SK-N-DZ (cell line): Measurements from ENCODE around the gene GDPD2. TPM values are rescaled to one million over a fixed set of nuclear protein-coding genes. Genes with fewer than 3 reads are reported as not detected.
"Not testable (repeated sequence)": the region's sequence is repeated elsewhere in the genome, so short reads cannot be mapped to it uniquely, and the experiment has no call there.

Source experiments
- DNase-seq: peaks from one replicate; pipeline ENCODE4 v3.0.0-alpha.2; 2015; ENCODE audit warnings: low spot score
- polyA plus RNA-seq, 2 experiments: library from polyadenylated mRNA; depleted of rRNA; stranded (reverse); fragments of >200 nt; gene quantifications; 2 replicates each; pipeline ENCODE4 v1.2.3, GENCODE V29; 2014

GDPD2 gene, protein sequence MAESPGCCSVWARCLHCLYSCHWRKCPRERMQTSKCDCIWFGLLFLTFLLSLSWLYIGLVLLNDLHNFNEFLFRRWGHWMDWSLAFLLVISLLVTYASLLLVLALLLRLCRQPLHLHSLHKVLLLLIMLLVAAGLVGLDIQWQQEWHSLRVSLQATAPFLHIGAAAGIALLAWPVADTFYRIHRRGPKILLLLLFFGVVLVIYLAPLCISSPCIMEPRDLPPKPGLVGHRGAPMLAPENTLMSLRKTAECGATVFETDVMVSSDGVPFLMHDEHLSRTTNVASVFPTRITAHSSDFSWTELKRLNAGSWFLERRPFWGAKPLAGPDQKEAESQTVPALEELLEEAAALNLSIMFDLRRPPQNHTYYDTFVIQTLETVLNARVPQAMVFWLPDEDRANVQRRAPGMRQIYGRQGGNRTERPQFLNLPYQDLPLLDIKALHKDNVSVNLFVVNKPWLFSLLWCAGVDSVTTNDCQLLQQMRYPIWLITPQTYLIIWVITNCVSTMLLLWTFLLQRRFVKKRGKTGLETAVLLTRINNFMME
- polyA plus RNA-seq (2014; cell fraction: cytosol; rRNA removed) = not detected in 2 replicates
- polyA plus RNA-seq (2014; cell fraction: nucleus; rRNA removed) = 0.18 TPM in 1 of 2 replicates, not detected in the other

DNA sequence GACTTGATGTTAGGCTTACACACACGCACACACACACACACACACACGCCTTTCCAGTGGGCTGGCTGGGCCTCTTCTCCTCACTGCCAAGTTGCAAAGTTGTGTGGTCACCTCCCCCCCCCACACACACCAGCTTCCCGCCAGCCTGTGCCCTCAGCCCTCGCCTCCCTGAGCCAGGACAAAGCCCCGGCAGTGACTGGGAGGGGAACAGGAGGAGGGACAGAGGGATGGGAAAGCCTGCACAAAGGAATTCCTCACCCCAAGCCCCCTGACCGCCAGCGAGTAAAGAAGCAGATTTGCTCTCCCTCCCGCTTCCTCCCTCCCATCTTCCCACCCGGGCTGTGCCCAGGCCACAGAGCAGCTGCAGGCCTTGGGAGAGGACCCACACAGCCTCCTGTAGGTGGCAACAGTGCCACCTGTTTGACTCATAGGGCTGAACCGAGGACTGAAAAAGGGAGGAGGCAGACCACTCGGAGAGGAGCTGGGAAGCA, at the start of gene GDPD2:
Gene GDPD2 (plus strand): TSS at position 464 of the 491 bp plus-strand sequence. CDS start 1,671 bp downstream, outside the sequence.
- DNase-seq = peak; percentile 39

DNA sequence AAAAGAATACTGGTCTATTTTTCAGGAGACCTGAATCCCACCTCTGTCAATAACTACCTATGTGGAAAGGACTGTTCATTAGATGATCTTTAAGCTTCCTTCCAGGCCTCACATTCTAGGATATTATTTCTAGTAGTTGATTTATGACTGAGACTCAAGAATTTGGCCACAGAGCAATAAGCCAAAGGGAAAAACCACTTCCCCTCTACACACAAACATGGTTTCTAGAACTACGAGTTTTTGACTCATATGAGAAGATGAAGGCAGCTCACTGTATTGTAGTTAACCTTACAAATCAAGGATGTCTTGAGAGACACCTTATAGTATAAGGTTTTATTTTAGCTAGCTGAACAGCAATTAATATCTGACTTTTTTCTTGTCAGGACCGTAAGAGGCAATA, 36.9 kb upstream of the GDPD2 start:
- no peak for DNase-seq

DNA sequence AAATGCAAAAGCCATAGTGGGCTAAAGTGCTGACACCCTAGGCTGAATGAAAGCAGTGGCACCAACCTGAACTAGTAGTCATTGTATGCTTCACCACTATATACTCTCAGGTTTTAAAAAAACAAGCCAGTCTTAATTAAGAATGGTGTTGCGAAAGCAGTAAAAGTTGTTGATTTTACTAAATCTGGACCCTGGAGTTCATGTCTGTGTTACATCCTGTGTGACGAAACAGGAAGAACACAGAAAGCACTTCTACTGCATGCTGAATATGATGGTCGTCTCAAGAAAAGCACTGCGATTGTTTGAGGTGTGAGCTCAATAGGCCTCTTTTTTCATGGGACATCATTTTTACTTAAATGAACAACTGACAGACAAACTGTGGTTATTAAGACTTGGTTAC, 24.2 kb upstream of the GDPD2 start:
- no peak for DNase-seq

DNA sequence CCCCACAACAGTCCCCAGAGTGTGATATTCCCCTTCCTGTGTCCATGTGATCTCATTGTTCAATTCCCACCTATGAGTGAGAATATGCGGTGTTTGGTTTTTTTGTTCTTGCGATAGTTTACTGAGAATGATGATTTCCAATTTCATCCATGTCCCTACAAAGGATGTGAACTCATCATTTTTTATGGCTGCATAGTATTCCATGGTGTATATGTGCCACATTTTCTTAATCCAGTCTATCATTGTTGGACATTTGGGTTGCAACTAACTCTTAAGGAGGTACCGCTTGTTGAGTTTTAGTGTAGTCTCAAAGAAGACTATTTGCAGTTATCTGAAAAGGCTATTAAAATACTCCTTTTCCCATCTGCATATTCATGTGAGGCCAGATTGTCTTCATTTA, 22.9 kb upstream of the GDPD2 start:
- DNase-seq = not testable (repeated sequence)

DNA sequence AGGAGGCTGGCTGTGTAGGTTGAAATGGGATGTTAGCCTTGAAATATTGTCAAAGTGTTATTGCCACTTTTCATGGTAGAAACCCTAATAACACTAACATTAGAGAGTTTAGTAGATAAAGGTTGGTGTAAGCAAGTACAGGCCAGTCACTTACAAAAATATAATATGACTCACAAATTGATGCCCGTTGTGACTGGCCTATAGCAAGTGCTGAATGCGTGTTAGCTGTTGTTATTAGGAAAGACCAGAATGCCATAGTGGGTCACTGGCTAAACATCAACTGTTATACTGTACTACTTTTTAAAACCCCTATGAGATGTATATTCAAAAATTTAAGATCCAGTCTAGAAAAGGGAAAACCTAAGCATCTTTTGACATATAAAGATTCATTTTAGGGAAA, 20.4 kb upstream of the GDPD2 start:
- no peak for DNase-seq

DNA sequence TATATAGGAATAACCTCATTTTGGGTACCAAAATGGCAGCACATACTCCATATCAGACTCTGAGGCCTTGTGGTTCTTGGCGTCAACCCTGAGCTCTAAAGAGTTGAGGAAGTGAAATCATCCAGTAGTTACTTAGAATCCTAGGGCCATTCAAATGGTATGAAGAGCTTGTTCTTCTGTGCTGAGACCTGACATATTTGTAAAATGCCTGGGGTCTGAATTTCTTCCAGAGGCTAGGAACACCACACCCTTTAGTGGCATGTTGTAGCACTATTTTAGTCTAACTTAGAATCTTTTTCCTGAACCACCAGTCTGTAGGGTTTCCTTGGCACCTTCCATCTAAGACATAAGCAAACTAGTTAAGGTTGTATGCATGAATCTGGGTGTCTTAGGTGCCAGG, 18.1 kb upstream of the GDPD2 start:
- DNase-seq = no peak

DNA sequence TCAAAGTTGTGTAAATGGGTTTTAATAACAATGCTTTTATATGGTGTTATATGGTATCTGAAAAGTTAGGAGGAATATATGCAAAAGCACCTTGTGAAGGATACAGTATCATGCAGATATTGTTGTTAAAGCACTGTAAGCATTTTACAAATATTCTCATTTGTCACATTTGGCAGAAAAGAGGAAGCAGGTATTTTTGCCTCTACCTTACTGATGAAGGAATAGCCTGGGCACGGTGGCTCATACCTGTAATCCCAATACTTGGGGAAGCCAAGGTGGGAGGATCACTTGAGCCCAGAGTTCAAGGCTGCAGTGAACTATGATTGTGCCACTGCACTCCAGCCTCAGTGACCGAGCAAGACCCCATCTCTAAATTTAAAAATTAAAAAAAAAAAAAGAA, 12.2 kb upstream of the GDPD2 start:
- no peak for DNase-seq

DNA sequence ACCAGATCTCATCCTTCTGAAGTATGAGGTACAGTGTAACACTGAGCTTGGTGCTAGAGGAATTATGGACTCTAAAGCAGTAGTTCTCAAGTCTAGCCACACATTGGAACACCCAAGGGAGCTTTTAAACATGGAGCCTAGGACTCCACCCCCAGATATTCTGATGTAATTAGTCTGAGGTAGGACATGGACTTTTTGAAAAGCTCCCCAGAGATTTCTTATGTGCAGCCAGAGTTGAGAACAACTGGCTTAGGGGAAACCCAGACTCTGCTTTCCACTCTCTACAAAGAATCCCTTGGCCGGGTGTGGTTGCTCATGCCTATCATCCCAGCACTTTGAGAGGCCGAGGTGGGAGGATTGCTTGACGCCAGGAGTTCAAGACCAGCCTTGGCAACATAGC, 11.6 kb upstream of the GDPD2 start:
- DNase-seq = no peak

DNA sequence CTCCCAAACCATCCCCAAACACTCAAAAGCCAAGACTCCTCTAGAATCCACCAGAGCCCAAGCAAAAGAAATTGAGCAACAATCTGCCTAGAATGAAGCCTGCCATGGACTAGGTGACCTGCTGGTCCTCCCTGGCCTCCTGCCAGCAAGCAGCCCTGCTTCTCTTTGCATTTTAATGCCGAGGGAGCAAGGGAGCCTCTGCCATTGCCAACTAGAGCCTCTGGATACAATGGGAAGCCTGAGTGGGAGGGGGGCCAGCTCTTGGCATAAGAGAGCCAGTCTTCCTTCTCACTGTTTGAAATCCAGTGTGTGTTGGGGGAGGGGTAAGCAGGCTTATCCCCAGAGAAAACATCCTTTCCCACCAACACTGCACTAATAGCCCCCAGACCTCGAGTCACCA, 1.5 kb upstream of the GDPD2 start:
- no peak for DNase-seq

DNA sequence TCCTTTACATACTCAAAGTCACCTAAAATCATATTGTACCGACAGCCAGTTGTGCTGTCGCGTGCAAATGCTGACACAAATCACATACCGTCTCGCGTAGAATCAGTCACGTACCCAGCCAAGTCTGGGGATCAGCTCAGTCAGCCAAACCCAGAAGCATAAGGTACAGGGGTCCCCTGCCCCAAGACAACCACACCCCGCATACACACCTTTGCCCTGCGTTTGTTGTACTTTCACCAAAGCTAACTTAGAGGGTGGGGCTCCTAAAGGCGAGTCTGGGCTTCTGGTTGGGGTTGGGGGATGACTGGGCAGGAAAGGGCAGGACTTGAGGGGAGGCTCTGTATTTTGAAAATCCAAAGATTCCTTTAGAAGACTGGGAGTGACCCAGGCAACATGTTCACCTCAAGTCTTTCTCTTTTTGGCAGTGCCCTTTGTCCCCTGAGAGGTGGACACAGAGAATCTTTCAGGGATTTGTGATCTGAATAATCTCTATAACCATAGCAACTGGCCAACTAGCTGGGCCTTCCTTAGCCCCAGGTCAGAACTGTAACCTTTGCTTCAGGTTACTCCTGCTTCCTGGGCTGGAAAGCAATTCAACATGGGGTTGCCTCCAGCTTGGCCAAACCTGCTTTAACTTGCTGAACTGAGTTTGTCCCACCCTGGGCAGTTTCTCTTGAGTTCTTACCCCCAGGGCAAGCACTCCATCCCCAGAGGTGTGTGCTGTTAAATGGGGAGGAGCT, 992 bp downstream of the GDPD2 start:
- DNase-seq = no peak

DNA sequence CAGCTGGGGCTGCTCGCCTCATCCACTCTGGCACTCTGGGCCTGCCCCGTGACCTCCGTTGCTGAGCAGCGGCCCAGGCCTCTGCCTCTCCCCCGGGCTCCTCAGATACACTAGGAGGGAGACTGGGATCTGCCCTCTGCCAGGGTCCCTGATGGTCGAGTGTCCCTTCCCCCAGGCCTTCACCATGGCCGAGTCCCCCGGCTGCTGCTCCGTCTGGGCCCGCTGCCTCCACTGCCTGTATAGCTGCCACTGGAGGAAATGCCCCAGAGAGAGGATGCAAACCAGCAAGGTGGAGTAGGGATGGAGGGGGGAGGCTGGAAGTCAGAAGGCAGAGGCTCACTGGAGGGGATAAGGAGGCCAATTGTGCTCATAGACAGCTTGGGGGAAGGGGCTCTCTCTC, 1.7 kb downstream of the GDPD2 start:
- no peak for DNase-seq

DNA sequence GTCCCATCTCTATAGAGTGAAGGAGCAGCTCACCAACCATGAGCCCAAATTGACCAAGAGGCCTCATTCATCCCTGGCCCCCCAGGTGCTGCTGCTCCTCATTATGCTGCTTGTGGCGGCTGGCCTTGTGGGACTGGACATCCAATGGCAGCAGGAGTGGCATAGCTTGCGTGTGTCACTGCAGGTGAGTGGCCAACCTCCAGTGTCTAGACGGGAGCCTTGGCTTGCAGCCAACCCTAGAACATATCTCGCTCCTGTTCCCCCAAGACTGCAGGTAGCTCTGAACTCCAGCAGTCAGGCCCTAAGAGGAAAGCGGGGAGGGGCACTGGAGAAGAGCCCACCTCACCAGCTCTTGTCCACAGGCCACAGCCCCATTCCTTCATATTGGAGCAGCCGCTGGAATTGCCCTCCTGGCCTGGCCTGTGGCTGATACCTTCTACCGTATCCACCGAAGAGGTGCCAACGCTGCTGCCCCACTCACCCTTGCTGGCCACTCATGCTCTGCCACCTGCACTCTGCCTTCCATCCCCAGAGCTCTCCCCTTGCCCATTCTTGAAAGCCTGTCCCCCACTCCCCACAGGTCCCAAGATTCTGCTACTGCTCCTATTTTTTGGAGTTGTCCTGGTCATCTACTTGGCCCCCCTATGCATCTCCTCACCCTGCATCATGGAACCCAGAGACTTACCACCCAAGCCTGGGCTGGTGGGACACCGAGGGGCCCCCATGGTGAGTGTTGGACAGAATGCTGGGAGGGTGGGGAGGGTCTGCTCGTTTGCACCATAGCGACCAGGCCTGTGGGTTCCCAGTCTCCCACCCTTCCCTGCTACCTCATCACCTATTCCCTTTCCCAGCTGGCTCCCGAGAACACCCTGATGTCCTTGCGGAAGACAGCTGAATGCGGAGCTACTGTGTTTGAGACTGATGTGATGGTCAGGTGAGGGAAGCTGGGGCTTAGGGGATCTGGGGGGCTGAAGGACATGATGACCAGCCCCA, 3.5 kb downstream of the GDPD2 start:
- no peak for DNase-seq

DNA sequence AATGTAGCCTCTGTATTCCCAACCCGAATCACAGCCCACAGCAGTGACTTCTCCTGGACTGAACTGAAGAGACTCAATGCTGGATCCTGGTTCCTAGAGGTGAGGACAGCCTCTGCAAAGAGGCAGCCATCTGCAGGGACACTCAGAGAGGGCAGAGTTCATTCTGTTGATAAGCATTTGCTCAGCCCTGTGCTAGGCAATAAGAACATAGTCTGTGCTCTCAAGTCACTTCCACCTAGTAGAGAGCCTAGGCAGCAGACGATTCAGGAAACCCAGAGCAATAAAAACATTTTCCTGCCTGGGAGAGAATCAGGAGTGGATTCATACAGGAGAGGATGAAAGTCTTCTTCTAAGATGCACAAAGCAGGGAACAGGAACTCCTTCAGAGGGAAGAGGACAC, 4.3 kb downstream of the GDPD2 start:
- DNase-seq = no peak

DNA sequence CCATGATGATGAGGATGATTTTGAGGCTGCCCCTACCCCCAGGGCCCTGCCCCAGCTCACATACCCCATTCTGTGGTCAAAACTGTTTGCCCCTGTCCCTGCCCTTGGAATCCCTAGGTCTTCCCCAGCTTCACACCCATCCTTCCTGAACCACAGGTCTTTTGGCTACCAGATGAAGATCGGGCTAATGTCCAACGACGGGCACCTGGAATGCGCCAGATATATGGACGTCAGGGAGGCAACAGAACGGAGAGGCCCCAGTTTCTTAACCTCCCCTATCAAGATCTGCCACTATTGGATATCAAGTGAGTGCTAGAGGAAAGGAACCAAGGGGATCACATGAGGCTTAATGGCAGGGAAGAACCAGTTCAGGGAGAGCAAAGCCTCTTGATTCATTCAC, 6.6 kb downstream of the GDPD2 start:
- no peak for DNase-seq

DNA sequence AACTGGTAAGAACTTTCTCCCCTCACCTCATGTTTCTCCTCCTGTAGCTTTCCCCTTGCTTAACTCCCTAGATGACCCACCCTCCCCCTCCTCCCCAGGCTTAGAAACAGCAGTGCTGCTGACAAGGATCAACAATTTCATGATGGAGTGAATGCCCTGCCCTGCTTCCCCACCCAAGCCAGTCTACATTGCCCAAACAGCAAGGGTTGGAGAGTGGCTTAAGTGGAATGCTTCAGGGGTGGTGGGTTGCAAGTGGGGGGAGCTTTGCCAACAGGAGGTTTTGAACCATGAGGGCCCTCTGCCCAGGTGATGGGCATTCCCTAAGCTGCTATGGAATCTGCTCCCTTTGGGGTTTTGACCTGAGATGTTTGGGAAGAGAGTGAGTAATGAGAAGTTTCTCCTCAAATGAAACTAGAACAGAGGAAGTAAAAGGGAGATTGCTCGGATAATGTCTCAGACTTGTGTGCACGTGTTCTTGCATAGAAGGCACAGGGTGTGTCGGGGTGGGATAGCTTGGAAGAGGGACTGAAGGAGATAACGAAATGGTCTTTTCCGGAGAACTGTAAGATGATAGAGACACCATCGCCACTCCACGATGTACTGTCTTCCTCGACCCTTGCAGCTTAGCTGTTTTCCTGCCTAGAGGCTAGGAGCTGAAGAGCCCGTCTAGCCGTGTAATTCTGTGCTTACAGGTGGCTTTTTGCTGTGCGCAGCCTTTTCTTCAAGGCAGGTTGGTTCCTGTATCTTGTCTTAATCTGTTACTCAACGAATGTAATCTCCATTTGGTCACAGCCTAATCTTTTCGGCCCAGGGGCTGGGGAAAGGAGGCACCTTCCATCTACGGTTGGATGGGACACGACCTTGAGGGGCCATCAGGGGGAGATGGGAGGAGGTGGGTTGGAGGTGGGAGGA, 10.1 kb downstream of the GDPD2 start:
- DNase-seq = no peak

DNA sequence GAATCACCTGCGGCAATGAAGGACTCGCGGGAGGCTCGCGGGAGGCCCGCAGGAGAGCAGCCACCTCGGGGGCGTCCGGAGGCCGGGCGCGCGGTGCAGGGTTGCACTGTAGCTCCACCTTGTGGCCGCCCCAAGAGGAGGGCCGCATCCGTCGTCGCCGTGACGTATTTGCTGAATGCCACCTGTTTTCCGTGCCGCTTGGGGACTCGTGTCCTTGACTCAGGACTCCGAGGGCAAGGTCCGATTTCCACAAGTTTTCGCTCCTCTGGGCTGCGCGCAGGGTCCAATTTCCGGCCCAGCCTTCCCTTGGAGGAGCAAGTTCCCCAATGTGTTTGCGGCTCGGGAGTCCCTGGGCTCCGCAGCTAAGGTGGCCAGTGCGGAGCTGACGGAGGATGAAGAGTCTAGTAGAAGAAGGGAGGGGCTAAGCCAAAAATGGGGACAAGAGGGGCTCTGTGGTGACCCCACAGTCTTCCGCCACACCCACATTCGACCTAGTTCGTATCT, 10.8 kb downstream of the GDPD2 start:
- DNase-seq = peak; percentile 67

DNA sequence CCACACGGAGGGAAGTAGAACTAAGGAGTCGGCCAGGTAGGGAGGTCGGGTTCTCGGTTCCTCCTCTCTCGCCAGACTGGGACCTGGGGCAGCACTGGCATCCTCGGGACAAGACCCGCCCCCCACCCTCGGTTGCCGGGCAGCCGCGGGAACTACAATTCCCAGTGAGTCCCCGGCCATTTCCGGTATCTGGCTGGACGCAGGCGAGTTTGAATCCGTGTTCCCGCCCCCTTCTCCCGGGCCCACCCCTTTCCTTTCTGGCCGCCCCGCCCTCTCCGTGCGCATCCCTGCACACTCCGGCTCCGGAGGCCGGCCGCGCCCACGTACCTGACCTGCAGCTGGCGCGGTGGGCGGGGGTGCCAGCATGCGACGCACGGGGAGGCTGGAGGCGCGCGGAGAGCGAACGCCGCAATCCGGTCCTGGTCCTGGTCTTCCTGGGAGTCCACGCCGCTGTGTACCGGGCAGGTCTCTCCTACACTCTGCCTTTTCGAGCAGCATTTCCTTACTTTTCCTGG, 11.3 kb downstream of the GDPD2 start:
- peak; percentile 82 for DNase-seq

DNA sequence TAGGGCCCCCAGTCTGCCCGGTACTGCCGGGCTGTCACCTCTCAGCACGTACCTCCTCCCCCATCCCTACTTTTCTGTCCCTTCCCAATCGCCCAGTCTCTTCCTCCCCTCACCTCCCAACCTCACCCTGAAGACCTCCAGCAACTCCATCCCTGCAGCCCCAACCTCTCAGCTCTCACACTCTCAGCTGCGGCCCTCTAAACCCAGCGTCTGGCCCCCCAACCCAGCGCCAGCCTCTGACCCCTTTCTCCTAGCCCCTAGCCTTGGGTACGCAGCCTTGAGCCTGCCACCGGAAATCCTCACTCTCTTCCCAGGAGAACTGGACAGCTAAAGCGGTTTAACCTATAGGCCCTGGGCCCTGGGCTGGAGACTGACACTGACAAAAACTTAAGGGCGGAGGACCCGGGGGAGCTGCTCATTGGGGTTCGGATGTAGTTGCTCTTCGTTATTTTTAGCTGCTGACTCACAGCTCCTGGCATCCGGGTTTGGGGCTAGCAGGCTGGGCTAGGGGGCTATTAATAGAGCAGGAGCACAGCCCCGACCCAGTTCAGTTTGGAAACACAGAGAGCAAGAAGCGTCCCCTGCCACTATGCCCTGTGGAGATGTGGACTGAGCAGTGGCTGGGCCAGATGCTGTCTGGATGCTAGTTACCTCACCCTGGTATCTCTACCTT, 11.9 kb downstream of the GDPD2 start:
- no peak for DNase-seq

DNA sequence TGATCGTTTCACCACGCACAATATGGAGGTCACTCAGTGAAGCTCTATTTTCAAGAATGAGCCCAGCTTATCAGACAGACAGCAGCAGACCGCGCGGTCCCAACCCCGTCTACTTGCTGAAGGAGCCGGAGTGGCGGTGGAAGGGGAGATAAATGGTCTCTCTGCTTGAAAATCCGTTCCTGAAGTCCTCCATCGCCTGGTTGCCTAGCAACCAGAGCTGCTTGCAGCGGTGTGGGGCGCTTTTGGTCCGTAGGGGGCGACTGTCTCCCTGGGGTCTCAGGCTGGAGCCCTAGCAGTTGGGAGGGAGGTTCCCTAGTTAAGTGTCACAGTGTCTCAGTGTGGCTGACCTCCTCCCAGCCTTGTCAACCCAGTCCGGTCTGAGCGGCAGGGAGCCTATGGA, 13.2 kb downstream of the GDPD2 start:
- peak; percentile 71 for DNase-seq
